ENCODE results near the gene CDC45.
A peak's percentile ranks its signal among the peaks of the same experiment; 100 is the strongest.

Gene CDC45

GRCh38 chr22:19431649-19432132 lies 48.0 kb upstream of the CDC45 start, which contains the start of gene HIRA:
HIRA (minus strand) TSS chr22:19431733; CDS start chr22:19431476, 257 bp downstream.
- H3K14ac ChIP-seq (ENCODE audit: low read length in 2 of 2): peak within 1 kb of the TSS; percentile 58 to 99
- under 1% methylated on average over 58 of the region's 66 CpGs for WGBS
- H3K4me1 ChIP-seq (ENCODE audit: control insufficient read depth, insufficient read depth, low read depth, low read length): peaks cover 8% of the 10 kb centered on the region
- H3K9me3 ChIP-seq (ENCODE audit: control insufficient read depth, low read length): no peaks in the 10 kb centered on the region
- peak within 1 kb of the TSS; percentile 94 for H4K8ac ChIP-seq (ENCODE audit: low read length)
- peak within 1 kb of the TSS; percentile 98 for H3K9ac ChIP-seq (ENCODE audit: low read length)
- H3K18ac ChIP-seq (ENCODE audit: low read depth in 1 of 2, low read length in 2 of 2): peak within 1 kb of the TSS; percentile 99
- peak within 1 kb of the TSS; percentile 69 for H2BK5ac ChIP-seq (ENCODE audit: low read depth, low read length, poor library complexity, severe bottlenecking)
- peak within 1 kb of the TSS; percentile 93 for H3K27ac ChIP-seq (ENCODE audit: low read length, poor library complexity, severe bottlenecking)
- peak within 1 kb of the TSS; percentile 91 for H2BK15ac ChIP-seq (ENCODE audit: low read depth, poor library complexity, severe bottlenecking)
- H3K4ac ChIP-seq (ENCODE audit: low read depth in 1 of 2, low read length in 2 of 2): peak within 1 kb of the TSS; percentile 96 to 99
- peak; percentile 85 for DNase-seq
- peak within 1 kb of the TSS; percentile 41 for H2AK5ac ChIP-seq (ENCODE audit: low read length, severe bottlenecking)
- peaks cover 12% of the 10 kb centered on the region for H3K79me1 ChIP-seq (replicated peaks; ENCODE audit: low read length, poor library complexity, severe bottlenecking)
- peak within 1 kb of the TSS; percentile 90 for H3K4me2 ChIP-seq (ENCODE audit: low read length, poor library complexity, severe bottlenecking)
- peak within 1 kb of the TSS; percentile 96 for H2AFZ ChIP-seq (ENCODE audit: low read depth, low read length)
- H3K36me3 ChIP-seq (ENCODE audit: control insufficient read depth in 1 of 2, insufficient read depth in 2 of 2, low read depth in 1 of 2, low read length in 2 of 2): peaks cover 16 to 26% of the 10 kb centered on the region in 2 experiments
- peak within 1 kb of the TSS; percentile 77 for H2BK120ac ChIP-seq (ENCODE audit: low read depth, low read length)
- peak within 1 kb of the TSS; percentile 90 to 98 for H3K4me3 ChIP-seq (ENCODE audit: insufficient read depth in 1 of 2, low read depth in 1 of 2, low read length in 2 of 2)
- peak within 1 kb of the TSS; percentile 64 to 81 for H3K23ac ChIP-seq (ENCODE audit: low read length in 2 of 2)
- H4K91ac ChIP-seq (ENCODE audit: low read length): peak within 1 kb of the TSS; percentile 97
- no peaks in the 10 kb centered on the region for H3K27me3 ChIP-seq (ENCODE audit: control insufficient read depth in 1 of 2, insufficient read depth in 1 of 2, low read length in 2 of 2)
- peak within 1 kb of the TSS in 1 of 2 experiments; percentile 45 for H2BK12ac ChIP-seq (ENCODE audit: low read length in 2 of 2)

- peak within 1 kb of the TSS; percentile 98 for H3K9ac ChIP-seq (ENCODE audit: low read length)
- H3K36me3 ChIP-seq (ENCODE audit: control insufficient read depth in 1 of 2, insufficient read depth in 2 of 2, low read depth in 1 of 2, low read length in 2 of 2): peaks cover 19 to 32% of the 10 kb centered on the region in 2 experiments
- H3K4me2 ChIP-seq (ENCODE audit: low read length, poor library complexity, severe bottlenecking): peak within 1 kb of the TSS; percentile 89
- H3K14ac ChIP-seq (ENCODE audit: low read length in 2 of 2): peak within 1 kb of the TSS; percentile 58 to 99
- H3K27me3 ChIP-seq (ENCODE audit: control insufficient read depth in 1 of 2, insufficient read depth in 1 of 2, low read length in 2 of 2): no peaks in the 10 kb centered on the region
- WGBS: under 1% methylated on average over 69 of the region's 74 CpGs
- H3K4me1 ChIP-seq (ENCODE audit: control insufficient read depth, insufficient read depth, low read depth, low read length): peaks cover 8% of the 10 kb centered on the region
- H2BK15ac ChIP-seq (ENCODE audit: low read depth, poor library complexity, severe bottlenecking): peak within 1 kb of the TSS; percentile 91
- peak within 1 kb of the TSS; percentile 96 for H2AFZ ChIP-seq (ENCODE audit: low read depth, low read length)
- H2BK120ac ChIP-seq (ENCODE audit: low read depth, low read length): peak within 1 kb of the TSS; percentile 77
- peak within 1 kb of the TSS; percentile 41 for H2AK5ac ChIP-seq (ENCODE audit: low read length, severe bottlenecking)
- H3K27ac ChIP-seq (ENCODE audit: low read length, poor library complexity, severe bottlenecking): peak within 1 kb of the TSS; percentile 93
- peak within 1 kb of the TSS in 1 of 2 experiments; percentile 39 for H2BK12ac ChIP-seq (ENCODE audit: low read length in 2 of 2)
- peaks cover 13% of the 10 kb centered on the region for H3K79me1 ChIP-seq (replicated peaks; ENCODE audit: low read length, poor library complexity, severe bottlenecking)
- H4K91ac ChIP-seq (ENCODE audit: low read length): peak within 1 kb of the TSS; percentile 97
- peak within 1 kb of the TSS; percentile 64 to 81 for H3K23ac ChIP-seq (ENCODE audit: low read length in 2 of 2)
- peak within 1 kb of the TSS; percentile 90 to 98 for H3K4me3 ChIP-seq (ENCODE audit: insufficient read depth in 1 of 2, low read depth in 1 of 2, low read length in 2 of 2)
- peak within 1 kb of the TSS; percentile 94 for H4K8ac ChIP-seq (ENCODE audit: low read length)
- H2BK5ac ChIP-seq (ENCODE audit: low read depth, low read length, poor library complexity, severe bottlenecking): peak within 1 kb of the TSS; percentile 69
- H3K18ac ChIP-seq (ENCODE audit: low read depth in 1 of 2, low read length in 2 of 2): peak within 1 kb of the TSS; percentile 99
- peak; percentile 94 for DNase-seq
- H3K9me3 ChIP-seq (ENCODE audit: control insufficient read depth, low read length): no peaks in the 10 kb centered on the region
- peak within 1 kb of the TSS; percentile 96 to 99 for H3K4ac ChIP-seq (ENCODE audit: low read depth in 1 of 2, low read length in 2 of 2)
Observed at GRCh38 chr22:19432133-19432851, 47.4 kb upstream of the CDC45 start, which contains the start of gene MRPL40. MRPL40 (plus strand) TSS chr22:19432545; CDS start chr22:19432555, 10 bp downstream.

GRCh38 chr22:19434401-19434800 lies 45.3 kb upstream of the CDC45 start:
- H3K9ac ChIP-seq (ENCODE audit: low read length): no peak overlapping the region
- H3K9me3 ChIP-seq (ENCODE audit: control insufficient read depth, low read length): no peaks in the 10 kb centered on the region
- H3K36me3 ChIP-seq (ENCODE audit: control insufficient read depth in 1 of 2, insufficient read depth in 2 of 2, low read depth in 1 of 2, low read length in 2 of 2): peaks cover 19 to 40% of the 10 kb centered on the region in 2 experiments
- no peak overlapping the region for H4K8ac ChIP-seq (ENCODE audit: low read length)
- no peak overlapping the region for H2BK5ac ChIP-seq (ENCODE audit: low read depth, low read length, poor library complexity, severe bottlenecking)
- no peak overlapping the region for H2BK12ac ChIP-seq (ENCODE audit: low read length in 2 of 2)
- H3K27me3 ChIP-seq (ENCODE audit: control insufficient read depth in 1 of 2, insufficient read depth in 1 of 2, low read length in 2 of 2): no peaks in the 10 kb centered on the region
- H3K27ac ChIP-seq (ENCODE audit: low read length, poor library complexity, severe bottlenecking): no peak overlapping the region
- no peak overlapping the region for H3K4me2 ChIP-seq (ENCODE audit: low read length, poor library complexity, severe bottlenecking)
- no peak overlapping the region for H3K4ac ChIP-seq (ENCODE audit: low read depth in 1 of 2, low read length in 2 of 2)
- H2BK15ac ChIP-seq (ENCODE audit: low read depth, poor library complexity, severe bottlenecking): no peak overlapping the region
- no peak for DNase-seq
- no peak overlapping the region for H3K4me3 ChIP-seq (ENCODE audit: insufficient read depth in 1 of 2, low read depth in 1 of 2, low read length in 2 of 2)
- 93% methylated on average over 7 of the region's 7 CpGs for WGBS
- H3K4me1 ChIP-seq (ENCODE audit: control insufficient read depth, insufficient read depth, low read depth, low read length): peaks cover 8% of the 10 kb centered on the region
- no peak overlapping the region for H4K91ac ChIP-seq (ENCODE audit: low read length)
- no peak overlapping the region for H3K18ac ChIP-seq (ENCODE audit: low read depth in 1 of 2, low read length in 2 of 2)
- H3K14ac ChIP-seq (ENCODE audit: low read length in 2 of 2): no peak overlapping the region
- no peak overlapping the region for H2BK120ac ChIP-seq (ENCODE audit: low read depth, low read length)
- H2AK5ac ChIP-seq (ENCODE audit: low read length, severe bottlenecking): no peak overlapping the region
- peaks cover 13% of the 10 kb centered on the region for H3K79me1 ChIP-seq (replicated peaks; ENCODE audit: low read length, poor library complexity, severe bottlenecking)
- no peak overlapping the region for H3K23ac ChIP-seq (ENCODE audit: low read length in 2 of 2)
- no peak overlapping the region for H2AFZ ChIP-seq (ENCODE audit: low read depth, low read length)

GRCh38 chr22:19434829-19435580 lies 44.7 kb upstream of the CDC45 start:
- no peak overlapping the region for H3K9ac ChIP-seq (ENCODE audit: low read length)
- H2AFZ ChIP-seq (ENCODE audit: low read depth, low read length): no peak overlapping the region
- H3K4me2 ChIP-seq (ENCODE audit: low read length, poor library complexity, severe bottlenecking): no peak overlapping the region
- H3K9me3 ChIP-seq (ENCODE audit: control insufficient read depth, low read length): no peaks in the 10 kb centered on the region
- no peak overlapping the region for H3K4me3 ChIP-seq (ENCODE audit: insufficient read depth in 1 of 2, low read depth in 1 of 2, low read length in 2 of 2)
- peaks cover 8% of the 10 kb centered on the region for H3K4me1 ChIP-seq (ENCODE audit: control insufficient read depth, insufficient read depth, low read depth, low read length)
- H2AK5ac ChIP-seq (ENCODE audit: low read length, severe bottlenecking): no peak overlapping the region
- DNase-seq: no peak
- H2BK120ac ChIP-seq (ENCODE audit: low read depth, low read length): no peak overlapping the region
- H3K4ac ChIP-seq (ENCODE audit: low read depth in 1 of 2, low read length in 2 of 2): no peak overlapping the region
- H2BK15ac ChIP-seq (ENCODE audit: low read depth, poor library complexity, severe bottlenecking): no peak overlapping the region
- peaks cover 16% of the 10 kb centered on the region for H3K79me1 ChIP-seq (replicated peaks; ENCODE audit: low read length, poor library complexity, severe bottlenecking)
- no peak overlapping the region for H2BK5ac ChIP-seq (ENCODE audit: low read depth, low read length, poor library complexity, severe bottlenecking)
- no peak overlapping the region for H3K27ac ChIP-seq (ENCODE audit: low read length, poor library complexity, severe bottlenecking)
- H3K23ac ChIP-seq (ENCODE audit: low read length in 2 of 2): no peak overlapping the region
- no peak overlapping the region for H4K8ac ChIP-seq (ENCODE audit: low read length)
- H3K27me3 ChIP-seq (ENCODE audit: control insufficient read depth in 1 of 2, insufficient read depth in 1 of 2, low read length in 2 of 2): no peaks in the 10 kb centered on the region
- no peak overlapping the region for H3K18ac ChIP-seq (ENCODE audit: low read depth in 1 of 2, low read length in 2 of 2)
- peaks cover 19 to 40% of the 10 kb centered on the region in 2 experiments for H3K36me3 ChIP-seq (ENCODE audit: control insufficient read depth in 1 of 2, insufficient read depth in 2 of 2, low read depth in 1 of 2, low read length in 2 of 2)
- H3K14ac ChIP-seq (ENCODE audit: low read length in 2 of 2): no peak overlapping the region
- WGBS: 100% methylated on average over 2 of the region's 2 CpGs
- no peak overlapping the region for H4K91ac ChIP-seq (ENCODE audit: low read length)
- no peak overlapping the region for H2BK12ac ChIP-seq (ENCODE audit: low read length in 2 of 2)
